ENCODE results near the gene KRT78. TPM values are rescaled to one million over a fixed set of nuclear protein-coding genes. Genes with fewer than 3 reads are reported as not detected.

KRT78 gene
- total RNA-seq, 1 experiment from 2014 or later, result not detected

- Histone ChIP-seq H3K9me3 (ENCODE audit: low read depth, low read length, poor library complexity, severe bottlenecking) (no peaks in the 10 kb centered on the region), H3K27me3 (replicated peaks; ENCODE audit: insufficient read depth, low read depth, low read length, poor library complexity) (no peaks in the 10 kb centered on the region), H3K36me3 (ENCODE audit: insufficient read depth, low read length, poor library complexity, severe bottlenecking) (no peaks in the 10 kb centered on the region), H3K27ac (ENCODE audit: low read depth, low read length, poor library complexity, severe bottlenecking) (no peak within 1 kb of the TSS), H3K4me3 (ENCODE audit: low read depth, low read length, poor library complexity, severe bottlenecking) (no peak within 1 kb of the TSS), H3K4me1 (ENCODE audit: insufficient read depth, low read length, poor library complexity, severe bottlenecking) (no peaks in the 10 kb centered on the region)
- intact Hi-C loops (cut with micrococcal nuclease; ENCODE audit: unreplicated experiment), result no loop called here
- BruUV-seq (replicated peaks), result no TSS peak
- POLR2A ChIA-PET (ENCODE audit: low non-redundant PET), result no interaction called here
- DNase-seq (ENCODE audit: low spot score), result no peak
- TF ChIP-seq EZH2 (IDR thresholded peaks at IDR 0.05; ENCODE audit: borderline replicate concordance, low read depth, low read length, poor library complexity, severe bottlenecking), result no peak
- TF ChIP-seq, protein P1, sequence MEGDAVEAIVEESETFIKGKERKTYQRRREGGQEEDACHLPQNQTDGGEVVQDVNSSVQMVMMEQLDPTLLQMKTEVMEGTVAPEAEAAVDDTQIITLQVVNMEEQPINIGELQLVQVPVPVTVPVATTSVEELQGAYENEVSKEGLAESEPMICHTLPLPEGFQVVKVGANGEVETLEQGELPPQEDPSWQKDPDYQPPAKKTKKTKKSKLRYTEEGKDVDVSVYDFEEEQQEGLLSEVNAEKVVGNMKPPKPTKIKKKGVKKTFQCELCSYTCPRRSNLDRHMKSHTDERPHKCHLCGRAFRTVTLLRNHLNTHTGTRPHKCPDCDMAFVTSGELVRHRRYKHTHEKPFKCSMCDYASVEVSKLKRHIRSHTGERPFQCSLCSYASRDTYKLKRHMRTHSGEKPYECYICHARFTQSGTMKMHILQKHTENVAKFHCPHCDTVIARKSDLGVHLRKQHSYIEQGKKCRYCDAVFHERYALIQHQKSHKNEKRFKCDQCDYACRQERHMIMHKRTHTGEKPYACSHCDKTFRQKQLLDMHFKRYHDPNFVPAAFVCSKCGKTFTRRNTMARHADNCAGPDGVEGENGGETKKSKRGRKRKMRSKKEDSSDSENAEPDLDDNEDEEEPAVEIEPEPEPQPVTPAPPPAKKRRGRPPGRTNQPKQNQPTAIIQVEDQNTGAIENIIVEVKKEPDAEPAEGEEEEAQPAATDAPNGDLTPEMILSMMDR (conservative IDR thresholded peaks at IDR 0.05; ENCODE audit: low read depth, low read length), result no peak
- CTCF ChIA-PET, result interaction anchor here (0.5 kb wide), 1 partner anchor 140 kb away, joined by 3 read pairs; no protein-coding TSS in a partner anchor
Observed at GRCh38 chr12:52833922-52834726, 14.7 kb downstream of the KRT78 start, which contains the start of gene KRT79. Gene KRT79, minus strand, starts transcription at chr12:52834311. Its CDS starts 51 bp downstream, at chr12:52834260.

GRCh38 chr12:52832985-52833905 lies 15.5 kb downstream of the KRT78 start:
- Histone ChIP-seq H3K27me3 (replicated peaks; ENCODE audit: insufficient read depth, low read depth, low read length, poor library complexity) (no peaks in the 10 kb centered on the region), H3K27ac (ENCODE audit: low read depth, low read length, poor library complexity, severe bottlenecking) (no peak overlapping the region), H3K9me3 (ENCODE audit: low read depth, low read length, poor library complexity, severe bottlenecking) (no peaks in the 10 kb centered on the region), H3K4me3 (ENCODE audit: low read depth, low read length, poor library complexity, severe bottlenecking) (no peak overlapping the region), H3K4me1 (ENCODE audit: insufficient read depth, low read length, poor library complexity, severe bottlenecking) (no peaks in the 10 kb centered on the region), H3K36me3 (ENCODE audit: insufficient read depth, low read length, poor library complexity, severe bottlenecking) (no peaks in the 10 kb centered on the region)
- BruUV-seq (replicated peaks), result no TSS peak
- ChIA-PET POLR2A (ENCODE audit: low non-redundant PET) (no interaction called here), CTCF (interaction anchor here (0.5 kb wide), 1 partner anchor 141 kb away, joined by 3 read pairs; no protein-coding TSS in a partner anchor)
- no peak for DNase-seq (ENCODE audit: low spot score)
- intact Hi-C loops (cut with micrococcal nuclease; ENCODE audit: unreplicated experiment), result no loop called here
- TF ChIP-seq EZH2 (IDR thresholded peaks at IDR 0.05; ENCODE audit: borderline replicate concordance, low read depth, low read length, poor library complexity, severe bottlenecking), result no peak
- TF ChIP-seq, protein P1 (conservative IDR thresholded peaks at IDR 0.05; ENCODE audit: low read depth, low read length), result no peak

DNA sequence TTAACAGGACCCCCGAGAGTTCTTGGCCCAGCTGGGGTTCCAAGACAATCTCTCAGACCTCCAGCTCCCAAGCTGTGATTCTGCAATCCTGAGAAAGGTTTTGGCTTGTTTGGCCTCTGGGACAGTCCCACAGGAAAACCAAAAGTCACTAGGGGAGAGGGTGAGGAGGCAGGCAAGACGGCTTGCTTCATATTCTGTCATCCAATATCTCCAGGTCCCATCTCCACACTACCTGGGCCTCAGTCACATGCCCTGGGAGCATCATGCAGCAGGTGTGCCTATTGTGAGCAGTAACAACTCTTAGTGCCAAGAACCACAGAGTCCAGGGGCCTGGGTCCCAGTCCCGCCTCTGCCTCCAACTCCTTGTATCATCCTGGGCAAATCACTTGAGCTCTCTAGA lies 16.3 kb downstream of the KRT78 start:
- H3K4me3 ChIP-seq (ENCODE audit: low read depth, low read length, poor library complexity, severe bottlenecking), result no peak overlapping the region
- H3K36me3 ChIP-seq (ENCODE audit: insufficient read depth, low read length, poor library complexity, severe bottlenecking), result no peaks in the 10 kb centered on the region
- DNase-seq (ENCODE audit: low spot score), result no peak
- POLR2A ChIA-PET (ENCODE audit: low non-redundant PET), result no interaction called here
- H3K27ac ChIP-seq (ENCODE audit: low read depth, low read length, poor library complexity, severe bottlenecking), result no peak overlapping the region
- H3K27me3 ChIP-seq (replicated peaks; ENCODE audit: insufficient read depth, low read depth, low read length, poor library complexity), result no peaks in the 10 kb centered on the region
- H3K9me3 ChIP-seq (ENCODE audit: low read depth, low read length, poor library complexity, severe bottlenecking), result no peaks in the 10 kb centered on the region
- TF ChIP-seq, protein P1 (conservative IDR thresholded peaks at IDR 0.05; ENCODE audit: low read depth, low read length), result no peak
- TF ChIP-seq EZH2 (IDR thresholded peaks at IDR 0.05; ENCODE audit: borderline replicate concordance, low read depth, low read length, poor library complexity, severe bottlenecking), result no peak
- H3K4me1 ChIP-seq (ENCODE audit: insufficient read depth, low read length, poor library complexity, severe bottlenecking), result no peaks in the 10 kb centered on the region
- no TSS peak for BruUV-seq (replicated peaks)
- CTCF ChIA-PET, result no interaction called here
- intact Hi-C loops (cut with micrococcal nuclease; ENCODE audit: unreplicated experiment), result no loop called here

Data from A673 (cell line).